Vagina (tissue), 2 donors: ENCODE results near the gene AHCYL2.

Experiments
- CTCF ChIP-seq, 3 experiments: fragments of 450-650 bp in 2 of 3; fragments of 200-600 bp in 1 of 3; sonication (generic) in 1 of 3; IDR thresholded peaks; one replicate each; pipeline ENCODE4 v1.5.1; 2017 to 2019; ENCODE audit warnings: antibody characterized with exemption in 3 of 3, mild to moderate bottlenecking in 2 of 3, moderate library complexity in 2 of 3
- POLR2A ChIP-seq, 2 donors: fragments of 450-650 bp; IDR thresholded peaks; one replicate each; pipeline ENCODE4 v1.6.1; 2017; ENCODE audit warnings: antibody characterized with exemption in 2 of 2, mild to moderate bottlenecking in 2 of 2, moderate library complexity in 2 of 2
- POLR2AphosphoS5 ChIP-seq, 2 donors: sonication (generic); formaldehyde crosslinking; IDR thresholded peaks; one replicate each; pipeline ENCODE4 v1.9.0; 2017; ENCODE audit warnings: antibody characterized with exemption in 2 of 2, mild to moderate bottlenecking in 2 of 2, low read depth in 1 of 2; ENCODE audit not compliant: insufficient read depth in 1 of 2

- TF ChIP-seq CTCF (IDR thresholded peaks at IDR 0.05): no peak
- no peak for TF ChIP-seq POLR2AphosphoS5 (IDR thresholded peaks at IDR 0.05; ENCODE audit: insufficient read depth in 1 of 2, low read depth in 1 of 2)
- TF ChIP-seq POLR2A (IDR thresholded peaks at IDR 0.05): no peak
Measured at GRCh38 chr7:129426482-129426881, 201.7 kb downstream of the AHCYL2 start.
